GM13977 (cell line): ENCODE measurements around the gene C22orf31.

Experiments used
- DNase-seq: peaks from one replicate; pipeline ENCODE4 v3.0.0; 2012; ENCODE audit warnings: low spot score
- in situ Hi-C: fragments of 300-500 bp; cut with MboI; formaldehyde crosslinking; loops from one replicate; pipeline ENCODE4 v1.12.0; 2022; ENCODE audit warnings: low sequenced_read_pairs, low pct_unique_long_range_greater_than_20kb, mixed read lengths, inconsistent platforms; ENCODE audit not compliant: unreplicated experiment
- TF ChIP-seq, protein P1 (sequence below): IDR thresholded peaks from 2 replicates; pipeline ENCODE4 v1.5.1; 2012; ENCODE audit warnings: mild to moderate bottlenecking, control low read depth; ENCODE audit not compliant: insufficient read depth; ENCODE audit errors: extremely low read depth, missing control alignments

The C22orf31 gene

DNA sequence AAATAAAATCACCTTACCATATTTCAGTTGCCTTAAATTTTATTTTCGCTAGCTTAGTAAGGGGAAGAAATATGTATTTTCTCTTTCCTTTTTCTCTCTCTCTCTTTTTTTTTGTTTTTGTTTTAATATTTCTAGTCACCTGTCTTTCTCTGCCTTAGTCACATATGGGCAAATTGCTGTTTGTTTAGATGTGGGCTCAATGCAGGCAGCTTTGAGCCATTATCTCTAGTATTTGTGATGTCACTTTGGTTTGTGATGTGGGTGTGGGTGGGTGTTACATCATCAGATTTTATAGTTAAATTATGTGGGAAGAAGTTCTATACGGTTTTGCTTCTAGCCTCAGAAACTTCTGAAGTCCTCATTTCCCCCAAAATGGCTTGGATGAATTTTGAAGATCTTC is at the start of gene C22orf31:
Gene C22orf31, minus strand, starts transcription at position 59 of the 400 bp plus-strand sequence. Its CDS starts 39 bp downstream, at position 20.
- no peak for DNase-seq
- TF ChIP-seq, protein P1, sequence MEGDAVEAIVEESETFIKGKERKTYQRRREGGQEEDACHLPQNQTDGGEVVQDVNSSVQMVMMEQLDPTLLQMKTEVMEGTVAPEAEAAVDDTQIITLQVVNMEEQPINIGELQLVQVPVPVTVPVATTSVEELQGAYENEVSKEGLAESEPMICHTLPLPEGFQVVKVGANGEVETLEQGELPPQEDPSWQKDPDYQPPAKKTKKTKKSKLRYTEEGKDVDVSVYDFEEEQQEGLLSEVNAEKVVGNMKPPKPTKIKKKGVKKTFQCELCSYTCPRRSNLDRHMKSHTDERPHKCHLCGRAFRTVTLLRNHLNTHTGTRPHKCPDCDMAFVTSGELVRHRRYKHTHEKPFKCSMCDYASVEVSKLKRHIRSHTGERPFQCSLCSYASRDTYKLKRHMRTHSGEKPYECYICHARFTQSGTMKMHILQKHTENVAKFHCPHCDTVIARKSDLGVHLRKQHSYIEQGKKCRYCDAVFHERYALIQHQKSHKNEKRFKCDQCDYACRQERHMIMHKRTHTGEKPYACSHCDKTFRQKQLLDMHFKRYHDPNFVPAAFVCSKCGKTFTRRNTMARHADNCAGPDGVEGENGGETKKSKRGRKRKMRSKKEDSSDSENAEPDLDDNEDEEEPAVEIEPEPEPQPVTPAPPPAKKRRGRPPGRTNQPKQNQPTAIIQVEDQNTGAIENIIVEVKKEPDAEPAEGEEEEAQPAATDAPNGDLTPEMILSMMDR: no peak
- in situ Hi-C loops: no loop called here

DNA sequence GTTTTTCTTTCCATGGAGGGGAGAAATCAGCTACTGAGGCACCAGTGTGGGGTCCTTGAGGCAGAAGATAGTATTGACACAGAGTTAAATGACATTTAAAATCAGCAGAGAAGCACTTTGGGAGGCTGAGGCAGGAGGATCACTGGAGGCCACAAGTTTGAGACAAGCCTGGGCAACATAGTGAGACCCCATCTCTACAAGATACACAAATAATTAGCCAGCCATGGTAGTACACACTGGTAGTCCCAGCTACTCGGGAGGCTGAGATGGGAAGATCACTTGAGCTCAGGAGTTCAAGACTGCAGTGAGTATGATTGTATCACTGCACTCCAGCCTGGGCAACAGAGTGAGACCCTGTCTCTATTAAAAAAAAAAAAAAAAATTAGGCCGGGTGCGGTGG is 49.3 kb upstream of the C22orf31 start:
- in situ Hi-C loops: no loop called here
- TF ChIP-seq, protein P1: no peak
- DNase-seq: no peak

DNA sequence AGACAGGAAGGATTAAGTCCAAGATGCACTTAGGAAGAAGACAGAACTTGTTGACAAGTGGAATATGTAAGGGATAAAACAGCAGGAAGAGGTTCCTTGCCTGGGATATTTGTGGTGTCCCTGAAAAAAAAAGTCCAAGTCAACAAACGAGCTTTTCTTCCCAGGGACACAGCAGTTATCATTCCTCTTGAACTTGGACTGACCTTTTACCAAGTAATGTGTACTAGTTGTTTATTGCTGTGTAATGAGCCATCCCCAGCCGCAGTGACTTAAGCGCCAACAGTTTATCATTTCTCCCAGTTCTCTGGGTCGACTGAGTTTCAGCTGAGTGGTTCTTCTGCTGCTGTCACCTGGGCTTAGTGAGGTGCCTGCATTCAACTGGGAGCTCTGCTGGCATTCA is 48.2 kb upstream of the C22orf31 start:
- no peak for DNase-seq
- TF ChIP-seq, protein P1: no peak
- in situ Hi-C loops: no loop called here

DNA sequence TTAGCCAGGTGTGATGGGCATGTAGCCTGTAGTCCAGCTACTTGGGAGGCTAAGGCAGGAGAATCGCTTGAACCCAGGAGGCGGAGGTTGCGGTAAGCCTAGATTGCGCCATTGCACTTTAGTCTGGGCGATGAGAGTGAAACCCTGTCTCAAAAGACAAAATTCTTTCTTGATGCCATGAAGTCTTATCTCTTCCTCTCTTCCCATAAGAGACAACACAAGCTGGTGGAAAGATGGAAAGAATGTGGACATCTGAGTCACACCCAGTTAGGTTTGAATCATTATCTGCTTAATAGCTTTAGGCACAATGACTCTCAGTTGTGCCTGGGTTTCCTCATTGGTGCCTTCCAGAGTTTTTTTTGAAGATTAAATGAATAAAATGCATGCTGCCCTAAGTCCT is 46.5 kb upstream of the C22orf31 start:
- no peak for DNase-seq
- in situ Hi-C loops: no loop called here
- TF ChIP-seq, protein P1: no peak

DNA sequence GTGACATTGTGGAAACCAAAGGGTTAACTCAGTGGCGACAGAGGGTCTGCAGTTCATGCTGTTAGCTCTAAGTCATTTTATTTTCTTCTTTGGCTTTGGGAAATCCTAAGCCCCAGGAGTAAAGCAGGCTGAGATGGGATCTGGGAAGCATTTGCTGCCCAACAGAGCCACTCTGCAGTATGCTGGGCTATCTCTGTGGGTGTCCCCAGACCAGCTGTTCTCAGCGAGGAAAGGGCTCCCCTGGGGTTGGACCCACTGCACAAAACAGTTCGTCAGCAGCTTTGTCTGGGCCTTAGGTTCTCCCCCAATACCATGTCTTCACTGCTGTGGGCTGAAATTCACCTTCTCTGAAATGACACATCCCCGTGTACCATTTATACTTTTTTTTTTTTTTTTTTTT is 45.2 kb upstream of the C22orf31 start:
- no peak for DNase-seq

DNA sequence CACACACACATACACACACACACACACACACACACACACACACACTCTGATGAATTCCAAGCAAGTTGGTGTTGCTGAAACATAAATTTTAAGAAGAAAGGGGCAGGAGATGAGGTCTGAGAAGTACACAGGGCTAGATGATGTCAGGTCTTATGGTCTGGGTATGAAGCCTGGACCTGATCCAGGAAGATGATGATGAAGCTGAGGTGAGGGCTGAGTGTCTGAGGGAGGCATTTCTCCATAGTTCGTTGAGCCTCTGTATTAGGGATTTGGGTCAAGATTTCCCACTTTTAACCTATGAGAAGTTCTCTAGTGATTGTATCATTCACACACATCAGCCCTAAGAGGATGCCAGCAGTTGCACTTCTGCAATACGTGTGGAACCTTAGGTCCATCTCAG is 43.8 kb upstream of the C22orf31 start:
- in situ Hi-C loops: no loop called here
- DNase-seq: no peak
- TF ChIP-seq, protein P1: no peak

More for the DNA sequence above, 45.2 kb upstream of the C22orf31 start:
- TF ChIP-seq, protein P1: no peak
- in situ Hi-C loops: no loop called here

DNA sequence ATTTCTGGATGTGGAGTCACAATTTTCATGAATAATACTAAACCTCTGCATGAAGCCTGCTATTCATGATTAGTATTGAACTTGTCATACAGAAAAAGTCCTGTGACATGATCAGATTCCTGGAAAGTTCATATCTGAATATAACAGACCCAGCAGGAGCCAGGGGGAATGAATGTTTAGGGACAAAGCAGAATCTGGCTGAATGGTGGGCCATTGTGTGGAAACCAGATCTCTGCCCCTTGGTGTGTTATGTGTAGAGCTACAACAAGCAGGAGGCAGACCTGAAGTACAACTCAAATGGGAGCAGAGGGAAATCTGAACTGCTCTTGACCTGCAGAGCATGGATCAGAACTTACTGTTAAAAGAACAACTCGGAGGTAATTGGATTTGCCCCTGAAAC is 41.5 kb upstream of the C22orf31 start:
- DNase-seq: no peak

More for the DNA sequence above, 41.5 kb upstream of the C22orf31 start:
- in situ Hi-C loops: no loop called here
- TF ChIP-seq, protein P1: no peak
